OCI-LY1 (cell line): ENCODE results near the gene CTNNA1.

Source experiments
- H2AFZ ChIP-seq: fragments of 200-600 bp; sonication (generic), shearing (Covaris generic); 2 replicates; pipeline ENCODE4 v1.6.0; 2014; ENCODE audit warnings: antibody characterized with exemption, mild to moderate bottlenecking, low read length
- H3F3A ChIP-seq: fragments of 200-600 bp; sonication (generic), shearing (Covaris generic); 2 replicates; pipeline ENCODE4 v1.6.0; 2014; ENCODE audit warnings: mild to moderate bottlenecking, antibody characterized with exemption, low read length, moderate library complexity; ENCODE audit not compliant: insufficient read depth
- H3K27ac ChIP-seq: fragments of 200-600 bp; sonication (generic); 2 replicates; pipeline ENCODE4 v1.5.1; 2014; ENCODE audit warnings: low read length, mixed run types, mild to moderate bottlenecking, low read depth; ENCODE audit not compliant: poor library complexity, severe bottlenecking
- H3K27me3 ChIP-seq: fragments of 200-600 bp; sonication (generic); 2 replicates; pipeline ENCODE4 v1.6.0; 2014; ENCODE audit warnings: antibody characterized with exemption, mild to moderate bottlenecking, low read length, moderate library complexity; ENCODE audit not compliant: insufficient read depth
- H3K36me3 ChIP-seq: fragments of 200-600 bp; sonication (generic); 2 replicates; pipeline ENCODE4 v1.6.1; 2014; ENCODE audit warnings: mild to moderate bottlenecking, antibody characterized with exemption, low read length, moderate library complexity, mixed read lengths; ENCODE audit not compliant: insufficient read depth
- H3K4me1 ChIP-seq: fragments of 200-600 bp; sonication (generic); 2 replicates; pipeline ENCODE4 v1.5.1; 2014; ENCODE audit warnings: mild to moderate bottlenecking, low read length, moderate library complexity; ENCODE audit not compliant: insufficient read depth, severe bottlenecking
- H3K4me2 ChIP-seq: fragments of 200-600 bp; sonication (generic), shearing (Covaris generic); 2 replicates; pipeline ENCODE4 v1.6.1; 2014; ENCODE audit warnings: low read length
- H3K4me3 ChIP-seq: fragments of 200-600 bp; sonication (generic); 2 replicates; pipeline ENCODE4 v1.5.1; 2014; ENCODE audit warnings: low read length, low read depth, mild to moderate bottlenecking, mixed read lengths; ENCODE audit not compliant: poor library complexity, severe bottlenecking
- H3K79me2 ChIP-seq: fragments of 200-600 bp; shearing (Covaris generic); 2 replicates; pipeline ENCODE4 v1.6.1; 2016; ENCODE audit warnings: mixed run types, low read length, mixed read lengths; ENCODE audit not compliant: insufficient read depth
- H3K9ac ChIP-seq: fragments of 200-600 bp; sonication (generic), shearing (Covaris generic); 2 replicates; pipeline ENCODE4 v1.6.1; 2014; ENCODE audit warnings: mild to moderate bottlenecking, low read length, mixed read lengths
- H3K9me2 ChIP-seq: fragments of 200-600 bp; sonication (generic), shearing (Covaris generic); 2 replicates; pipeline ENCODE4 v1.6.1; 2014; ENCODE audit warnings: low read depth, mild to moderate bottlenecking, low read length, mixed read lengths
- H3K9me3 ChIP-seq: fragments of 200-600 bp; shearing (Covaris generic); 2 replicates; pipeline ENCODE4 v1.6.1; 2014; ENCODE audit warnings: low read length, mixed read lengths
- H4K20me1 ChIP-seq: fragments of 200-600 bp; sonication (generic), shearing (Covaris generic); 2 replicates; pipeline ENCODE4 v1.6.0; 2016; ENCODE audit warnings: mild to moderate bottlenecking, low read length; ENCODE audit not compliant: insufficient read depth
- CTCF ChIP-seq: fragments of 200-600 bp; sonication (generic), shearing (Covaris generic); IDR thresholded peaks from 2 replicates; pipeline ENCODE4 v1.5.1; 2017; ENCODE audit warnings: mild to moderate bottlenecking, antibody characterized with exemption, low read length, moderate library complexity, mixed read lengths
- EZH2 ChIP-seq: fragments of 200-600 bp; sonication (generic), shearing (Covaris generic); IDR thresholded peaks from 2 replicates; pipeline ENCODE4 v1.8.0; 2017; ENCODE audit warnings: borderline replicate concordance, mixed run types, mild to moderate bottlenecking, antibody characterized with exemption, low read length, moderate library complexity, mixed read lengths

The CTNNA1 gene

GRCh38 chr5:138946241-138946623, 193.0 kb downstream of the CTNNA1 start:
- no peak overlapping the region for H3K9ac ChIP-seq
- no peak for TF ChIP-seq EZH2
- TF ChIP-seq CTCF = no peak
- no peaks in the 10 kb centered on the region for H4K20me1 ChIP-seq
- no peaks in the 10 kb centered on the region for H3K4me1 ChIP-seq
- no peak overlapping the region for H2AFZ ChIP-seq
- no peaks in the 10 kb centered on the region for H3K9me2 ChIP-seq
- no peaks in the 10 kb centered on the region for H3K79me2 ChIP-seq
- H3K27me3 ChIP-seq = no peaks in the 10 kb centered on the region
- H3K4me2 ChIP-seq = no peak overlapping the region
- H3K4me3 ChIP-seq = no peak overlapping the region
- H3K27ac ChIP-seq = no peak overlapping the region
- no peaks in the 10 kb centered on the region for H3K36me3 ChIP-seq
- H3K9me3 ChIP-seq = no peaks in the 10 kb centered on the region
- H3F3A ChIP-seq = no peaks in the 10 kb centered on the region

GRCh38 chr5:138946831-138947560, 193.8 kb downstream of the CTNNA1 start:
- no peak overlapping the region for H3K9ac ChIP-seq
- no peak overlapping the region for H2AFZ ChIP-seq
- H3K27me3 ChIP-seq = no peaks in the 10 kb centered on the region
- no peaks in the 10 kb centered on the region for H3K9me2 ChIP-seq
- no peak for TF ChIP-seq EZH2
- no peak for TF ChIP-seq CTCF
- H3K4me2 ChIP-seq = no peak overlapping the region
- H3K9me3 ChIP-seq = no peaks in the 10 kb centered on the region
- H3F3A ChIP-seq = no peaks in the 10 kb centered on the region
- H4K20me1 ChIP-seq = no peaks in the 10 kb centered on the region
- H3K36me3 ChIP-seq = no peaks in the 10 kb centered on the region
- no peaks in the 10 kb centered on the region for H3K4me1 ChIP-seq
- H3K27ac ChIP-seq = no peak overlapping the region
- H3K4me3 ChIP-seq = no peak overlapping the region
- H3K79me2 ChIP-seq = no peaks in the 10 kb centered on the region

GRCh38 chr5:138947780-138948179, 194.6 kb downstream of the CTNNA1 start:
- no peaks in the 10 kb centered on the region for H3F3A ChIP-seq
- H3K9ac ChIP-seq = no peak overlapping the region
- H3K4me1 ChIP-seq = peaks cover 3% of the 10 kb centered on the region
- H3K4me3 ChIP-seq = no peak overlapping the region
- no peaks in the 10 kb centered on the region for H3K36me3 ChIP-seq
- H3K9me2 ChIP-seq = no peaks in the 10 kb centered on the region
- no peaks in the 10 kb centered on the region for H3K27me3 ChIP-seq
- H3K79me2 ChIP-seq = no peaks in the 10 kb centered on the region
- H4K20me1 ChIP-seq = no peaks in the 10 kb centered on the region
- H3K4me2 ChIP-seq = no peak overlapping the region
- H3K9me3 ChIP-seq = no peaks in the 10 kb centered on the region
- TF ChIP-seq CTCF (no peak), EZH2 (no peak)
- no peak overlapping the region for H3K27ac ChIP-seq
- H2AFZ ChIP-seq = no peak overlapping the region
